IMR-90 (cell line): ENCODE data around the gene ATP2A3.

ENCODE experiments used
- BHLHE40 ChIP-seq: fragments of 150-350 bp; IDR thresholded peaks from 2 replicates; pipeline ENCODE4 v1.6.1; 2016; ENCODE audit warnings: mild to moderate bottlenecking, low read depth, low read length
- CEBPB ChIP-seq: IDR thresholded peaks from 2 replicates; pipeline ENCODE4 v1.6.1; 2012; ENCODE audit warnings: low read depth, low read length, improper control_type of control experiment
- CTCF ChIP-seq: conservative IDR thresholded peaks from 2 replicates; pipeline ENCODE4 v1.5.1; 2012; ENCODE audit warnings: mild to moderate bottlenecking, low read depth, low read length, improper control_type of control experiment
- FOS ChIP-seq: fragments of 150-350 bp; IDR thresholded peaks from 2 replicates; pipeline ENCODE4 v1.6.1; 2016; ENCODE audit warnings: low read depth, low read length
- MAFK ChIP-seq: IDR thresholded peaks from 2 replicates; pipeline ENCODE4 v1.6.1; 2012; ENCODE audit warnings: low read depth, low read length, improper control_type of control experiment
- MAZ ChIP-seq: IDR thresholded peaks from 2 replicates; pipeline ENCODE4 v1.6.1; 2012; ENCODE audit warnings: low read depth, mild to moderate bottlenecking, low read length, improper control_type of control experiment, moderate library complexity, borderline replicate concordance
- POLR2A ChIP-seq: IDR thresholded peaks from 2 replicates; pipeline ENCODE4 v1.6.1; 2012; ENCODE audit warnings: mild to moderate bottlenecking, low read depth, low read length
- RAD21 ChIP-seq: IDR thresholded peaks from 2 replicates; pipeline ENCODE4 v1.6.1; 2012; ENCODE audit warnings: low read length, improper control_type of control experiment
- RCOR1 ChIP-seq: IDR thresholded peaks from 2 replicates; pipeline ENCODE4 v1.6.1; 2012; ENCODE audit warnings: mild to moderate bottlenecking, low read length, improper control_type of control experiment; ENCODE audit not compliant: insufficient replicate concordance
- USF2 ChIP-seq: fragments of 150-350 bp; IDR thresholded peaks from 2 replicates; pipeline ENCODE4 v1.6.1; 2017; ENCODE audit warnings: mild to moderate bottlenecking, antibody characterized with exemption, low read length, low read depth

- TF ChIP-seq CTCF (no peak), FOS (no peak), BHLHE40 (no peak), RAD21 (no peak), MAFK (no peak), CEBPB (no peak), RCOR1 (no peak), POLR2A (no peak), MAZ (no peak), USF2 (no peak)
Measured at GRCh38 chr17:3980381-3981014, 16.3 kb upstream of the ATP2A3 start.
